Bronchial epithelial cell (primary cell): ENCODE measurements around the gene MAPKAPK3. TPM values are rescaled to one million over a fixed set of nuclear protein-coding genes. Genes with fewer than 3 reads are reported as not detected.

Experiments
- DNase-seq: peaks from one replicate; pipeline ENCODE4 v3.0.0-alpha.2; 2010; ENCODE audit warnings: low read depth
- FAIRE-seq: peaks from 2 replicates; lab custom pipeline; 2011; peaks lifted over from hg19 to GRCh38; lab: Jason Lieb, UNC
- H3K27me3 ChIP-seq: 2 replicates; pipeline ENCODE4 v1.5.1; 2011; ENCODE audit warnings: low read length; ENCODE audit not compliant: control insufficient read depth, insufficient read depth
- H3K36me3 ChIP-seq: 2 replicates; pipeline ENCODE4 v1.5.1; 2011; ENCODE audit warnings: low read length; ENCODE audit not compliant: control insufficient read depth, insufficient read depth
- H3K4me3 ChIP-seq: 2 replicates; pipeline ENCODE4 v1.5.1; 2011; ENCODE audit warnings: mild to moderate bottlenecking, low read depth, low read length, control low read depth
- CTCF ChIP-seq: IDR thresholded peaks from 2 replicates; pipeline ENCODE4 v1.5.1; 2011; ENCODE audit warnings: mild to moderate bottlenecking, moderate library complexity, low read length, control low read depth, inconsistent platforms; ENCODE audit not compliant: insufficient read depth, severe bottlenecking
- total RNA-seq: library from RNA; depleted of rRNA; stranded (reverse); fragments of >200 nt; gene quantifications from 2 replicates; pipeline ENCODE4 v1.2.1, GENCODE V29; 2014

Gene MAPKAPK3
- total RNA-seq, 1 donor from 2014 or later, result 47.1 TPM

GRCh38 chr3:50591196-50591741 is 25.7 kb upstream of the MAPKAPK3 start:
- FAIRE-seq (no peak), DNase-seq (no peak)
- H3K27me3 ChIP-seq, result no peaks in the 10 kb centered on the region
- no peak overlapping the region for H3K4me3 ChIP-seq
- H3K36me3 ChIP-seq, result no peaks in the 10 kb centered on the region
- no peak for TF ChIP-seq CTCF

GRCh38 chr3:50592568-50592967 is 24.4 kb upstream of the MAPKAPK3 start:
- DNase-seq, result no peak
- H3K36me3 ChIP-seq, result no peaks in the 10 kb centered on the region
- H3K4me3 ChIP-seq, result no peak overlapping the region
- FAIRE-seq, result no peak
- no peaks in the 10 kb centered on the region for H3K27me3 ChIP-seq
- TF ChIP-seq CTCF, result no peak

GRCh38 chr3:50594253-50594785 is 22.6 kb upstream of the MAPKAPK3 start:
- Histone ChIP-seq H3K36me3 (no peaks in the 10 kb centered on the region), H3K4me3 (no peak overlapping the region), H3K27me3 (no peaks in the 10 kb centered on the region)
- no peak for TF ChIP-seq CTCF
- DNase-seq (no peak), FAIRE-seq (no peak)

- DNase-seq (no peak), FAIRE-seq (no peak)
- TF ChIP-seq CTCF, result no peak
- no peaks in the 10 kb centered on the region for H3K36me3 ChIP-seq
- H3K4me3 ChIP-seq, result no peak overlapping the region
- H3K27me3 ChIP-seq, result no peaks in the 10 kb centered on the region
Observed at GRCh38 chr3:50599115-50599715, 17.7 kb upstream of the MAPKAPK3 start.

- H3K36me3 ChIP-seq, result no peaks in the 10 kb centered on the region
- no peak for TF ChIP-seq CTCF
- FAIRE-seq, result no peak
- no peak for DNase-seq
- H3K4me3 ChIP-seq, result no peak overlapping the region
- no peaks in the 10 kb centered on the region for H3K27me3 ChIP-seq
Observed at GRCh38 chr3:50599716-50600118, 17.2 kb upstream of the MAPKAPK3 start.
